H1 (cell line): ENCODE measurements around the gene WDR54. TPM values are rescaled to one million over a fixed set of nuclear protein-coding genes. Genes with fewer than 3 reads are reported as not detected.

Experiments used
- CTCF ChIA-PET: fragments of 300-600 bp; sonication (Branson Sonifier 250); formaldehyde crosslinking; loops from one replicate; lab custom pipeline; 2021; ENCODE audit not compliant: partially characterized antibody; lab: Charles Lee
- POLR2A ChIA-PET: fragments of 300-600 bp; sonication (Branson Sonifier 250); formaldehyde crosslinking; loops from one replicate; lab custom pipeline; 2021; ENCODE audit warnings: inconsistent platforms; ENCODE audit not compliant: partially characterized antibody; lab: Charles Lee
- DNase-seq, 2 experiments: peaks; one replicate each; pipeline versions ENCODE4 v3.0.0 to v3.0.0-alpha.2; 2010 to 2022; ENCODE audit warnings: low spot score in 2 of 2, low read depth in 1 of 2, mixed read lengths in 1 of 2
- FAIRE-seq: peaks from 2 replicates; lab custom pipeline; 2011; peaks lifted over from hg19 to GRCh38; lab: Jason Lieb, UNC
- H2AFZ ChIP-seq: 2 replicates; pipeline ENCODE4 v1.8.1; 2012; ENCODE audit warnings: low read length, inconsistent platforms
- H2AK5ac ChIP-seq: 2 replicates; pipeline ENCODE4 v1.6.1; 2013; ENCODE audit warnings: low read depth, low read length
- H2BK120ac ChIP-seq: replicated peaks from 2 replicates; pipeline ENCODE3; 2013; ENCODE audit warnings: low read depth, low read length, inconsistent platforms
- H2BK12ac ChIP-seq: 2 replicates; pipeline ENCODE4 v1.6.1; 2013; ENCODE audit warnings: low read depth, low read length
- H2BK15ac ChIP-seq: 2 replicates; pipeline ENCODE4 v1.6.1; 2013; ENCODE audit warnings: low read length
- H2BK20ac ChIP-seq: 2 replicates; pipeline ENCODE4 v1.6.1; 2013; ENCODE audit warnings: low read length
- H2BK5ac ChIP-seq: 2 replicates; pipeline ENCODE4 v1.6.1; 2013; ENCODE audit warnings: low read depth, low read length
- H3K14ac ChIP-seq: 2 replicates; pipeline ENCODE4 v1.6.1; 2013; ENCODE audit warnings: inconsistent platforms; ENCODE audit not compliant: insufficient read length
- H3K18ac ChIP-seq: 2 replicates; pipeline ENCODE4 v1.6.1; 2013; ENCODE audit warnings: low read length; ENCODE audit errors: extremely low read depth
- H3K23ac ChIP-seq: 2 replicates; pipeline ENCODE4 v1.6.1; 2013; ENCODE audit warnings: inconsistent platforms; ENCODE audit not compliant: insufficient read length
- H3K23me2 ChIP-seq: 2 replicates; pipeline ENCODE4 v1.6.1; 2013; ENCODE audit warnings: low read depth, low read length
- H3K27ac ChIP-seq: 2 replicates; pipeline ENCODE4 v1.6.1; 2011; ENCODE audit warnings: low read depth, low read length, inconsistent platforms
- H3K27me3 ChIP-seq, 4 experiments: replicated peaks in 1 of 4; 1 replicate in 1 of 4; 2 replicates in 3 of 4; pipeline versions ENCODE4 v1.6.1 to v1.8.1; 2011 to 2013; ENCODE audit warnings: low read length in 3 of 4, mild to moderate bottlenecking in 3 of 4, inconsistent platforms in 2 of 4, mixed read lengths in 2 of 4, moderate library complexity in 1 of 4; ENCODE audit not compliant: control insufficient read depth in 3 of 4, insufficient read depth in 3 of 4; ENCODE audit errors: extremely low read depth in 1 of 4
- H3K36me3 ChIP-seq, 4 experiments: 2 replicates each; pipeline versions ENCODE4 v1.6.1 to v1.8.1; 2011 to 2013; ENCODE audit warnings: mild to moderate bottlenecking in 4 of 4, low read length in 3 of 4, moderate library complexity in 2 of 4, control low read depth in 1 of 4, inconsistent platforms in 1 of 4; ENCODE audit not compliant: insufficient read depth in 4 of 4, control insufficient read depth in 2 of 4
- H3K4ac ChIP-seq: replicated peaks from 2 replicates; pipeline ENCODE3; 2013; ENCODE audit warnings: low read length, low read depth, mixed read lengths, inconsistent platforms; ENCODE audit not compliant: insufficient read length
- H3K4me1 ChIP-seq, 4 experiments: replicated peaks in 1 of 4; 1 replicate in 1 of 4; 2 replicates in 3 of 4; pipeline versions ENCODE4 v1.6.1 to v1.8.1; 2011 to 2013; ENCODE audit warnings: low read length in 3 of 4, inconsistent platforms in 2 of 4, mixed read lengths in 1 of 4; ENCODE audit not compliant: insufficient read depth in 4 of 4, control insufficient read depth in 3 of 4
- H3K4me2 ChIP-seq, 2 experiments: 2 replicates each; pipeline versions ENCODE4 v1.6.1 to v1.8.1; 2011 to 2013; ENCODE audit warnings: low read depth in 2 of 2, low read length in 2 of 2, control low read depth in 1 of 2, inconsistent platforms in 1 of 2, mild to moderate bottlenecking in 1 of 2; ENCODE audit not compliant: insufficient read depth in 1 of 2
- H3K4me3 ChIP-seq, 4 experiments: fragments of 200-600, 300-600 bp in 1 of 4; sonication (generic), shearing (Covaris generic), sonication (Bioruptor Twin) in 1 of 4; 2 replicates each; pipeline versions ENCODE4 v1.5.1 to v1.8.1; 2011 to 2016; ENCODE audit warnings: low read length in 4 of 4, low read depth in 3 of 4, control low read depth in 2 of 4, inconsistent platforms in 2 of 4, mild to moderate bottlenecking in 2 of 4, mixed read lengths in 1 of 4, moderate library complexity in 1 of 4; ENCODE audit not compliant: insufficient read depth in 2 of 4; ENCODE audit errors: extremely low read depth in 1 of 4
- H3K56ac ChIP-seq: replicated peaks from 2 replicates; pipeline ENCODE3; 2013; ENCODE audit warnings: low read depth, mild to moderate bottlenecking, mixed read lengths, low read length, inconsistent platforms; ENCODE audit not compliant: insufficient read length
- H3K79me1 ChIP-seq: 2 replicates; pipeline ENCODE4 v1.6.1; 2013; ENCODE audit warnings: low read depth, low read length, control low read depth
- H3K79me2 ChIP-seq, 2 experiments: 2 replicates each; pipeline versions ENCODE4 v1.6.1 to v1.8.1; 2012 to 2013; ENCODE audit warnings: low read length in 2 of 2, mild to moderate bottlenecking in 2 of 2, inconsistent platforms in 1 of 2; ENCODE audit not compliant: insufficient read depth in 2 of 2, control insufficient read depth in 1 of 2
- H3K9ac ChIP-seq, 4 experiments: replicated peaks in 1 of 4; 1 replicate in 1 of 4; 2 replicates in 3 of 4; pipeline versions ENCODE4 v1.6.1 to v1.8.1; 2011 to 2013; ENCODE audit warnings: low read depth in 3 of 4, low read length in 3 of 4, control low read depth in 2 of 4, mild to moderate bottlenecking in 2 of 4, moderate library complexity in 2 of 4, inconsistent platforms in 1 of 4; ENCODE audit errors: extremely low read depth in 1 of 4
- H3K9me3 ChIP-seq, 2 experiments: 2 replicates each; pipeline versions ENCODE4 v1.6.1 to v1.8.1; 2012 to 2013; ENCODE audit warnings: mild to moderate bottlenecking in 2 of 2, moderate library complexity in 2 of 2, control low read depth in 1 of 2, inconsistent platforms in 1 of 2, low read depth in 1 of 2, low read length in 1 of 2, mixed read lengths in 1 of 2; ENCODE audit not compliant: insufficient read depth in 2 of 2
- H4K20me1 ChIP-seq, 2 experiments: replicated peaks in 1 of 2; 2 replicates each; pipeline versions ENCODE3 to v1.8.1; 2011 to 2013; ENCODE audit warnings: inconsistent platforms in 2 of 2, low read length in 2 of 2, mild to moderate bottlenecking in 1 of 2; ENCODE audit not compliant: insufficient read depth in 2 of 2, control insufficient read depth in 1 of 2
- H4K5ac ChIP-seq: 2 replicates; pipeline ENCODE4 v1.6.1; 2013; ENCODE audit warnings: low read length, low read depth, mixed read lengths, inconsistent platforms; ENCODE audit not compliant: insufficient read length
- H4K8ac ChIP-seq: 2 replicates; pipeline ENCODE4 v1.8.0; 2013; ENCODE audit warnings: mild to moderate bottlenecking, moderate library complexity, low read length, inconsistent platforms; ENCODE audit not compliant: insufficient read depth; ENCODE audit errors: extremely low read depth
- H4K91ac ChIP-seq: replicated peaks from 2 replicates; pipeline ENCODE3; 2013; ENCODE audit warnings: low read length, mixed read lengths, inconsistent platforms; ENCODE audit not compliant: insufficient read length
- CBX8 ChIP-seq: fragments of 300-800, 300-1000 bp; sonication (generic); IDR thresholded peaks from 2 replicates; pipeline ENCODE4 v1.7.1; 2016; ENCODE audit warnings: low read depth, low read length, borderline replicate concordance
- CEBPB ChIP-seq: IDR thresholded peaks from 2 replicates; pipeline ENCODE4 v1.6.1; 2012; ENCODE audit warnings: low read depth, low read length
- CHD1 ChIP-seq: IDR thresholded peaks from 2 replicates; pipeline ENCODE4 v1.6.1; 2012; ENCODE audit warnings: low read depth, low read length, improper control_type of control experiment
- FOSL1 ChIP-seq: IDR thresholded peaks from 2 replicates; pipeline ENCODE4 v1.6.1; 2011; ENCODE audit warnings: mild to moderate bottlenecking, low read depth, low read length, moderate library complexity; ENCODE audit not compliant: insufficient read depth
- JUND ChIP-seq: IDR thresholded peaks from 2 replicates; pipeline ENCODE4 v1.6.1; 2011; ENCODE audit warnings: mild to moderate bottlenecking, improper control_type of control experiment, low read length
- KDM4A ChIP-seq: IDR thresholded peaks from one replicate; pipeline ENCODE4 v1.7.1; 2012; ENCODE audit warnings: low read depth, mild to moderate bottlenecking, moderate library complexity, low read length, inconsistent platforms; ENCODE audit not compliant: severe bottlenecking
- POLR2A ChIP-seq, 2 experiments: IDR thresholded peaks; 1 replicate in 1 of 2; 2 replicates in 1 of 2; pipeline ENCODE4 v1.6.1; 2011; ENCODE audit warnings: low read depth in 2 of 2, low read length in 2 of 2, mild to moderate bottlenecking in 2 of 2; ENCODE audit errors: control extremely low read depth in 1 of 2
- POU5F1 ChIP-seq: IDR thresholded peaks from 2 replicates; pipeline ENCODE4 v1.6.1; 2011; ENCODE audit warnings: low read depth, mild to moderate bottlenecking, low read length, moderate library complexity
- SP1 ChIP-seq: IDR thresholded peaks from 2 replicates; pipeline ENCODE4 v1.6.1; 2011; ENCODE audit warnings: low read depth, low read length
- TEAD4 ChIP-seq: IDR thresholded peaks from 2 replicates; pipeline ENCODE4 v1.6.1; 2012; ENCODE audit warnings: low read depth, low read length, inconsistent platforms, mixed read lengths
- polyA plus RNA-seq, 7 experiments: library from polyadenylated mRNA; depleted of rRNA in 3 of 7; stranded (reverse) in 5 of 7; unstranded in 2 of 7; fragments of >200 nt in 5 of 7; fragments of 200-250 nt in 2 of 7; gene quantifications; 1 replicate in 5 of 7; 2 replicates in 1 of 7; 4 replicates in 1 of 7; pipeline versions ENCODE4 v1.2.1 to v1.2.3, GENCODE V29; 2011 to 2013; ENCODE audit warnings: missing spikeins in 2 of 7, mixed read lengths in 2 of 7
- total RNA-seq: library from RNA; stranded (reverse); fragmentation: NEBNext Ultra II Directional; extraction: Animal tissue kit (Norgen Biotek cat#: 25700); gene quantifications from 2 replicates; pipeline ENCODE4 v1.2.1, GENCODE V29; 2021

The WDR54 gene
- total and polyA plus RNA-seq, 2 of the 8 experiments (the other 6 are each of a cell fraction or from before 2014, with no cell fraction given) = 41.6 to 125 TPM

DNA sequence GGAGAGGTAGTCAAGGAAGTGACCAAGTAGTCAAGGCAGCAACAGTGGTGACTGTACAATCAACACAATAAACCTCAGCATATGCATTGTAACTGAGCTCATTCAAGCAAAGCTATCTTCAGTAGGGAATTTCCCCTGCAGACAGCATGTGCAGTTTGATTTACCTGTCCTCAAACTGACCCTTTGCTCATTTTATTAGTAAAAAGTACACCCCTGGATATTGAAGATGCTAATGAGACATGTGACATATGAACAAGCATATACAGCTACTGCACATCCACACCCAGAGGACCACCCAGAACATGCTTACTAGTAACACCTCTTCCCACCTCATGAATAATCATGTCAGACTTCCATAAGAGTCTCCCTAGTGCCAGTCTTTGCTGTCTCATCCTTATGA, 15.5 kb upstream of the WDR54 start:
- Histone ChIP-seq H3K18ac (no peak overlapping the region), H3K4me2 (no peak overlapping the region), H3K9me3 (no peaks in the 10 kb centered on the region), H4K8ac (no peak overlapping the region), H3K4ac (no peak overlapping the region), H3K4me1 (no peaks in the 10 kb centered on the region), H2BK5ac (no peak overlapping the region), H3K56ac (no peak overlapping the region), H2BK20ac (no peak overlapping the region), H2AFZ (no peak overlapping the region), H3K79me2 (no peaks in the 10 kb centered on the region), H4K91ac (no peak overlapping the region), H3K36me3 (no peaks in the 10 kb centered on the region), H3K79me1 (no peaks in the 10 kb centered on the region), H2BK12ac (no peak overlapping the region), H3K9ac (no peak overlapping the region), H4K5ac (no peak overlapping the region), H3K4me3 (no peak overlapping the region), H4K20me1 (no peaks in the 10 kb centered on the region), H3K27ac (no peak overlapping the region), H3K14ac (no peak overlapping the region), H2BK120ac (no peak overlapping the region), H3K27me3 (peaks cover 0 to 4% (median 2%) of the 10 kb centered on the region in 4 experiments; a peak in 2 of 7 replicates), H2AK5ac (no peak overlapping the region), H3K23ac (no peak overlapping the region), H2BK15ac (no peak overlapping the region), H3K23me2 (no peaks in the 10 kb centered on the region; the same call in 1 of the 2 replicates)
- ChIA-PET POLR2A (interaction anchor here (1.3 kb wide), 1 partner anchor 18 kb away, joined by 5 read pairs; no protein-coding TSS in a partner anchor), CTCF (interaction anchor here (0.6 kb wide), 1 partner anchor 23 kb away, joined by 3 read pairs; no protein-coding TSS in a partner anchor)
- TF ChIP-seq POU5F1 (no peak), FOSL1 (no peak), TEAD4 (no peak), CBX8 (no peak), CHD1 (no peak), SP1 (no peak), KDM4A (no peak), JUND (no peak), CEBPB (no peak), POLR2A (IDR thresholded peaks at IDR 0.05; ENCODE audit: control extremely low read depth in 1 of 2, low read depth in 2 of 2, low read length in 2 of 2) (no peak)
- DNase-seq = no peak
- no peak for FAIRE-seq
